HPDE6-E6E7 (cell line): Measurements from ENCODE around the gene TP53I13.

ENCODE experiments used
- DNase-seq: peaks from one replicate; pipeline ENCODE4 v3.0.0; 2011; ENCODE audit warnings: missing footprints; ENCODE audit errors: extremely low spot score

TP53I13 gene

GRCh38 chr17:29581583-29582253, 13.2 kb downstream of the TP53I13 start:
- peak; percentile 78 for DNase-seq

- DNase-seq = no peak
These were observed 13.8 kb downstream of the TP53I13 start for GRCh38 chr17:29582254-29582765.

- DNase-seq = no peak
These were observed 14.3 kb downstream of the TP53I13 start for GRCh38 chr17:29582772-29583171.

- peak; percentile 80 for DNase-seq
These were observed 15.1 kb downstream of the TP53I13 start for GRCh38 chr17:29583324-29584248.

GRCh38 chr17:29584452-29585079, 16.1 kb downstream of the TP53I13 start:
- DNase-seq = no peak

GRCh38 chr17:29585080-29585751, 16.7 kb downstream of the TP53I13 start:
- no peak for DNase-seq

GRCh38 chr17:29586676-29587469, 18.4 kb downstream of the TP53I13 start:
- no peak for DNase-seq

GRCh38 chr17:29587591-29587990, 19.1 kb downstream of the TP53I13 start:
- no peak for DNase-seq

- no peak for DNase-seq
These were observed 19.6 kb downstream of the TP53I13 start for GRCh38 chr17:29588017-29588561.

GRCh38 chr17:29588562-29589411, 20.3 kb downstream of the TP53I13 start:
- no peak for DNase-seq

- DNase-seq = peak; percentile 86
These were observed 21.3 kb downstream of the TP53I13 start, which contains the start of gene GIT1 for GRCh38 chr17:29589524-29590410. Gene GIT1, minus strand, starts transcription at chr17:29589648. Its CDS starts 270 bp downstream, at chr17:29589378.

GRCh38 chr17:29590411-29591145, 22.1 kb downstream of the TP53I13 start:
- no peak for DNase-seq

- no peak for DNase-seq
These were observed 22.7 kb downstream of the TP53I13 start for GRCh38 chr17:29591146-29591736.

GRCh38 chr17:29591737-29592608, 23.5 kb downstream of the TP53I13 start:
- DNase-seq = no peak

- no peak for DNase-seq
These were observed 24.5 kb downstream of the TP53I13 start, which contains the start of gene ANKRD13B for GRCh38 chr17:29592850-29593551. Gene ANKRD13B, plus strand, starts transcription at chr17:29593132. Its CDS starts 490 bp downstream, at chr17:29593622.
